ENCODE data around the gene DYNLT1. TPM values are rescaled to one million over a fixed set of nuclear protein-coding genes. Genes with fewer than 3 reads are reported as not detected.

DYNLT1 gene
- total RNA-seq, 1 donor from 2014 or later = 118 TPM

GRCh38 chr6:158625881-158626305 is 18.6 kb downstream of the DYNLT1 start:
- Mint-ChIP-seq H3K4me1 (no peaks in the 10 kb centered on the region), H3K27ac (ENCODE audit: unreplicated experiment) (no peak overlapping the region), H3K27me3 (ENCODE audit: low read depth) (no peaks in the 10 kb centered on the region), H3K4me3 (no peak overlapping the region), H3K9me3 (no peaks in the 10 kb centered on the region), H3K36me3 (ENCODE audit: low read depth) (peaks cover 17% of the 10 kb centered on the region)
- no peak for TF ChIP-seq CTCF (conservative IDR thresholded peaks at IDR 0.05)
- no peak for DNase-seq (ENCODE audit: low read depth, low spot score)

- H3K9me3 Mint-ChIP-seq = no peaks in the 10 kb centered on the region
- peaks cover 25% of the 10 kb centered on the region for H3K36me3 Mint-ChIP-seq (ENCODE audit: low read depth)
- DNase-seq (ENCODE audit: low read depth, low spot score) = no peak
- no peak overlapping the region for H3K27ac Mint-ChIP-seq (ENCODE audit: unreplicated experiment)
- no peaks in the 10 kb centered on the region for H3K4me1 Mint-ChIP-seq
- no peak for TF ChIP-seq CTCF (conservative IDR thresholded peaks at IDR 0.05)
- H3K4me3 Mint-ChIP-seq = no peak overlapping the region
- H3K27me3 Mint-ChIP-seq (ENCODE audit: low read depth) = no peaks in the 10 kb centered on the region
These were observed 19.6 kb downstream of the DYNLT1 start for GRCh38 chr6:158624684-158625682.

GRCh38 chr6:158622545-158623190 is 21.9 kb downstream of the DYNLT1 start:
- Mint-ChIP-seq H3K4me3 (no peak overlapping the region), H3K9me3 (peaks cover 5% of the 10 kb centered on the region), H3K4me1 (no peaks in the 10 kb centered on the region), H3K27ac (ENCODE audit: unreplicated experiment) (no peak overlapping the region), H3K27me3 (ENCODE audit: low read depth) (no peaks in the 10 kb centered on the region), H3K36me3 (ENCODE audit: low read depth) (peaks cover 43% of the 10 kb centered on the region)
- no peak for TF ChIP-seq CTCF (conservative IDR thresholded peaks at IDR 0.05)
- no peak for DNase-seq (ENCODE audit: low read depth, low spot score)

GRCh38 chr6:158621694-158622544 is 22.6 kb downstream of the DYNLT1 start:
- Mint-ChIP-seq H3K4me3 (no peak overlapping the region), H3K4me1 (no peaks in the 10 kb centered on the region), H3K36me3 (ENCODE audit: low read depth) (peaks cover 43% of the 10 kb centered on the region), H3K27ac (ENCODE audit: unreplicated experiment) (no peak overlapping the region), H3K27me3 (ENCODE audit: low read depth) (no peaks in the 10 kb centered on the region), H3K9me3 (peaks cover 8% of the 10 kb centered on the region)
- no peak for TF ChIP-seq CTCF (conservative IDR thresholded peaks at IDR 0.05)
- no peak for DNase-seq (ENCODE audit: low read depth, low spot score)

All from neural crest cell (in vitro differentiated cells).